Urothelium cell line (cell line): ENCODE measurements around the gene AGAP1.

Experiments
- DNase-seq: peaks from one replicate; pipeline ENCODE4 v3.0.0; 2011; ENCODE audit warnings: low spot score, mixed read lengths
- FAIRE-seq: peaks from 2 replicates; lab custom pipeline; 2011; peaks lifted over from hg19 to GRCh38; lab: Jason Lieb, UNC

The AGAP1 gene

GRCh38 chr2:235723371-235723770, 229.5 kb downstream of the AGAP1 start:
- DNase-seq (no peak), FAIRE-seq (no peak)

GRCh38 chr2:235723811-235724465, 230.1 kb downstream of the AGAP1 start:
- DNase-seq (no peak), FAIRE-seq (no peak)

- DNase-seq (no peak), FAIRE-seq (no peak)
Observed at GRCh38 chr2:235725016-235725489, 231.2 kb downstream of the AGAP1 start.

DNA sequence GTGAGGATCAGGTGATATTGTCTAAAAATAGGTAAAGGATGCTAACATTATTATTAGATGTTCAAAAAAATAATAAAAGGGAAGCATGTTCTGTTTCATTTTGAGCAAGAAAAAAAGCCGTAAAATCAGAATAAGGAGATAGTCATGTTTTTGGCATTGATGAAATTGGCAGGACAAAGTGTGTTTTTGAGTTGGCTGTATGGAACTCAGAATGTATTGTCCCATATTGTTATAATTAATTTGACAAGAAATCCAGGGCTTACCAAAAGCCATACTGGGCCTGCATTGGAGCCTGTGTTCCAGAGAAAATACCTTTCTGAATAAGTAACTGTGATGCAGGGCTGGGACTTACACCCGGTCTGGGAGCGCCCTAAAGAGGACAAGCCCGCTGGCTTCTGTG, 232.0 kb downstream of the AGAP1 start:
- no peak for FAIRE-seq
- no peak for DNase-seq

DNA sequence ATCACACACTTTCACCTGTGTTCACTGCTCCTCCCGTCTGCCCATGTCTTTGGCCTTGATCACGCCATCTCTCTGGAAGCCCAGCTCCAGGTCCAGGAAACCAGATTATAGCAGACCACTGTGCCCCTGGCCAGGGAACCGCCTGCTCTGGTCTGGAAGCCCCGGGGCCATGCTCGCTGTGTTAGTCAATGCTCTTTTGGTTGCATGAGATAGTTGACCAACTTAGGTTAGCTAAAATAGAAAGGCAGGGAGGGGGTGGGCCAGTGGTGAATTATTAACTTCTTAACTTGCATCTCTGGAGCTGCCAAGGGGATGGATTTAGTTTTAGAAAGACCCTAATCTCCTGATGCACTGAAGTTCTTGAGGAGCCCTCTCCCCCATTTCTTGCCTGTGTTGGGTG, 232.7 kb downstream of the AGAP1 start:
- DNase-seq (no peak), FAIRE-seq (no peak)

DNA sequence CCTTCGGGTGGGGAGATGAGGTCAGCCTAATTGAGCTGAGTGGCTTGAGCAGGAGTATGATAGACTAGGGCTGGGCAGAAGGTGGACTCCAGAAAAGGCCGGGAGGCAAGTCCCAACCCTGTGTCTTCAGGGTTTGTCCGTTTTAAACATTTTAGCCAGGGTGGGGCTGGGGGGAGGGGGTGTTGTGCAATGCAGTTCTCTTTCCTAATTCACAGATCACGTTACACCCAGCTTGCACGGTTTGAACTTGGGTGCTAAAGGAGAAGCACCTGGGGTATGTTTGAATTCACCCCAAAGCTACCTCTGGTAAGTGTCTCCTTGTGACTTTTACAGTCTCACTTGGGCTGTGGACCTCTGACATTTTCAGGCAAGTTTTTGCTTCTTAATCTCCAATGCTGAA, 233.3 kb downstream of the AGAP1 start:
- FAIRE-seq: no peak
- DNase-seq: no peak

DNA sequence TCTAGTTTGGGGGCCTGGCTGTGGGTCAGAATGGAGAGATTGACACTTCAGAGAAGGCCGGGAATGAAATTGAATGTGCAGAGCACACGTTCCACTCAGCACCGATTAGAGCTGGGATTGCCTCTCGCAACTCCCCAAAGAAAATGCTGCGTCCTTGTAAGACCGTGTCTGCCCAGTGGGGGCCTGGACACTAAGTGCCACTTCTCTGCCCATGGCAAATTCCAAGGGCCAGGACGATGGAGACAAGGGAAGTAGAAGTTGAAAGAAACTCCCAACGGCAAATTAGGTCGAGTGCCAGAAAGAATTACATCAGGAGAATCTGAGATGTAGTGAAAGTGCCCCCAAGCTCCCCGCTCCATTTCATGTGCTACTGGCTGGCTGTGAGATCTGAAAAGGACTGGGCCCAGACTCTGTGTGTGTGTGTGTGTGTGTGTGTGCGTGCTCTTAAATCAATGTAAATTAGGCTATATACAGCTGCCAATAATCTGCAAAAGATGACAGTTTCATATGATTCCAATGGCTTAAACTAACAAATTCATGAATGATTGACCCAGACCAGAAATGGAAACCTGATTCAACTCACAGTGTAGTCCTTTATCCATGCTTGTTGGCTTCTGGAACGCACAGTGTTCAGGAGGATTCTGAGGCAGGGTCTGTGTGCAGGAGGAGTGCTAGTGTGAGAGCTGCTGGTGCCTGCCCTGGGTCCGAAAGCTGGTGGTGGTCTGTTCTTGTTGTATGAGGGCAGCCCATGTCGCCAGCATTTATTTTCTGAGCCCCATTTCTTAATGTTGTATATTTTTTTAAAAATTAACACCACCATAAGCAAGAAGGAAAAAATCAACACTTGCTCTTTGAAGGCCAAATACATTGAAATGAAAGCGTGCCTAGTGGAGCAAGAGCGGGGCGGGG, 234.3 kb downstream of the AGAP1 start:
- FAIRE-seq (no peak), DNase-seq (no peak)

DNA sequence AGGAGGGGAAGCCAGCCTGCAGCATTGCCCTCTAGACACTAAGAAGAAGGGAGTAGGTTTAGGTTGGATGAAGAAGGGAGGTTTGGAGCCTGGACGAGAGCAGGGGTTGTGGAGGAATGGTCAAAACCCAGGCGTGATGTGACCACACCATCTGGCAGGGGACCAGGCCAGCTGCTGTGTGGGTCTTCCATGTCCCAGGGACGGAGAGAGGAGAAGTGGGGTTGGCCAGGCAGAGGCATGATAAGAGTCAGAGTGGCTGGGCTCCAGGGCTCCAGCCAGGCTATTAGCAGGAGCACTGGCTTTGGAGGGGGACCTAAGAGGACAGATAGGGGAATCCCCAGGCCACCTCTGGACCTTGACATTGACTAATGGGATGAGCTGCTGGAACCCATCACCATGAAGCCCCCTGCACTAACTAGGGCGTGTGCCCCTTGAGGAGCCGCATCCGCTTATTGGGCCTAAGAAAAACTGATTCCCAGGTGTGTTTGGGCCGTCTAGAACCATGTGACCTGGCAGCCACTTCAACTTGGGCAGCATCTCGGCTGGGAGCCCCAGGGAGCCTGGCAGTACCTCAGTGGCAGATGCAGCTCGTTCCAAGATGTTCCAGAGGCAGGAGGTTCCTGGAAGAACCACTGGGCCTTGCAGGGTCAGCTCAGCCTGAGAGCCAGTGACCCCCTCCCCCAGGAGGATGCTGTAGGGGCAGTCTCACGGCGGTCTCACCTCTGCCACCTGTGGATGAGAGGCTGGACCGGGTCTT, 235.1 kb downstream of the AGAP1 start:
- DNase-seq (no peak), FAIRE-seq (no peak)

DNA sequence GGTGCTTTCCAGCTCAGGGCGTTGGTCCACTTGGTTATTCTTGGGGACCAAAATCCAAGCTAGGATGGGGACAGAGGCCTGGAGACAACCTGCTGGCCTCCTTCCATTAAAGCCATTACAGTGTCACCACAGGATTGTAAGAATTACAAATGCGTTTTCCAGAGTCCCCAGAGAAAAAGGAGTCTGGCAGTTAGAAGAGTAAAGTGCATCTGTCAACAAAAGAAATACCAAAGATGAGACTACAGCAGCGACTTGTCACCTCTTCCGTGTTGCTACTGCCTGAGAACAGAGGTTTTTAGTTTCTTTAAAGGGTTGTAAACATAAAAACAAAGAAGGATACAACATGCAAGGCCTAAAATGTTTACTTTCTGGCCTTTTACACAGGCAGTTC, 235.7 kb downstream of the AGAP1 start:
- DNase-seq: no peak
- FAIRE-seq: no peak

DNA sequence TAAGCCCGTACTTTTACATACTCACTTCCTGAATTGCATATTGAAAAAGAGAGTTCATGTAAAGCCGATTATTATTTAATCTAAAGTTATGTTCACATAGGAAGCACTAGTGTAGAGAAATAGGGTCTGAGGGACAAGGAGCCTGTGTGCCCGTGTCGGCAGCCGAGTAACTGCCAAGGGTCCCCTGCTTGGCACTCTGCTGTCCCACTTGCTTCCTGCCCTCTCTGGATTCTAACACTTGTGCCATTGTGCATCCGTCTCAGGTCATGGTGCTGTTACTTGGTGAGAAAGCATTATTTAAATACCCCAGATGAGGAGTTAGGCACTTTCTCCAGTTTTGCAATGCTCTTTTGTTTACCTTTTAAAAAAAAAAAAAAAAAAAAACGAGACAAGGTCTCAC, 236.3 kb downstream of the AGAP1 start:
- no peak for DNase-seq
- no peak for FAIRE-seq

GRCh38 chr2:235733761-235734160, 239.9 kb downstream of the AGAP1 start:
- no peak for DNase-seq

DNA sequence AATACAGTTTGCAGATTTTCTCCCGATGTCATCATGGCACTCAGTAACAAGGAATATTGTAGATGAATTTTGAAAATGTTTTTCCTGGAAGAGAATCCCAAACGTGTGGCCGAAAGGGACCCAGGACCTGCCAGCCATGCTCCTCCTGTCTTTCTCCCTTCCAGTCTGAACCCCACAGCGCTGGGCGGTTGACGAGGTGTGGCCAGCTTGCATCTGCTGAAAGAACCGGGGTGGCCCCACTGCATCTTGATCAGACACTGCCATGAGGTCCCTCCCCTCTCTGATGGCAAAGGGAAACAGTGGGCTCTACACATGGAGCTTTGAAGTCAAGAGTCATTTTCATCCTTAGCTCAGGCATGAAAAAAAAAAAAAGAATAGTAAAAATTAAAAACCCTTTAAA, 240.3 kb downstream of the AGAP1 start:
- DNase-seq: no peak
- FAIRE-seq: no peak

More at GRCh38 chr2:235733761-235734160, 239.9 kb downstream of the AGAP1 start:
- FAIRE-seq: no peak

DNA sequence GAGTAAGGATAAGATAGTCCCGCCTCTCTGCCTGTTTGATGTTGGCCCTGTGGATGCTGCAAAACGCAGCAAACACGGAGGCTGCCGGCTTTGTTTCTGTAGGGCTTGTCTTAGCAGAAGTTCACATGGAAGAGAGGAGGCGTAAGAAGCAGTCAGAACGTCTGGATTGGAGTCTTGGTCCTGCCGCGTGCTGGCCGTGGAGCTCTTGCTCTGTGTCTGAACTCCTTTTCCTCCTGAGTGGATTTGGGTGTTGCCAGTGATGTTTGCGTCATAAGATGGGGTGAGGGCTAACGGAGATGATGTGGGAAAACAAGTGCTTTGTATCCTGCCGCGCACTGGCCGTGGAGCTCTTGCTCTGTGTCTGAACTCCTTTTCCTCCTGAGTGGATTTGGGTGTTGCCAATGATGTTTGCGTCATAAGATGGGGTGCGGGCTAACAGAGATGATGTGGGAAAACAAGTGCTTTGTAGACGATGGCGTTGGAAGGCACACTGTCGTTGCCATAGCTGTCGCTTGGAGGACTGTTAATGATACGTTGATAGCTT, 240.9 kb downstream of the AGAP1 start:
- peak; percentile 52 for FAIRE-seq
- DNase-seq: no peak

DNA sequence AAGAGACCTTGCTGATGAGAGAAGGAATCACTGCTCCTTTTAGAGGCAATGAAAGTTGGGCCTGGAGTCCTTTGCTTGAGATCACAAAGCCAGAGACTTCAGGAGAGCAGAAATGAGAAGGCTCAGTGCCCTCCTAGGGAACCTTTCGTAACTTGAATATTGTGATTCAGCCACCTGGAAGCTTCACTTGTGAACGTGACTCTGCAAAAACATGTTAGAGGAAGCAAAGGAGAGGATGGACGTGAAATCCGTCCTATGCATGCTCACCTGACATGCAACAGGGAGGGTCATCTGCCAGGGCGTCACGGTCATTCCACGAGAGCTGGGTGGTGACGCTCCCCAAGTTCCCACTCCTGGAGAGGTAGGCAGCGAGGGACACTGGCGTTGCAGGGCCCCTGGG, 243.6 kb downstream of the AGAP1 start:
- no peak for FAIRE-seq
- no peak for DNase-seq

DNA sequence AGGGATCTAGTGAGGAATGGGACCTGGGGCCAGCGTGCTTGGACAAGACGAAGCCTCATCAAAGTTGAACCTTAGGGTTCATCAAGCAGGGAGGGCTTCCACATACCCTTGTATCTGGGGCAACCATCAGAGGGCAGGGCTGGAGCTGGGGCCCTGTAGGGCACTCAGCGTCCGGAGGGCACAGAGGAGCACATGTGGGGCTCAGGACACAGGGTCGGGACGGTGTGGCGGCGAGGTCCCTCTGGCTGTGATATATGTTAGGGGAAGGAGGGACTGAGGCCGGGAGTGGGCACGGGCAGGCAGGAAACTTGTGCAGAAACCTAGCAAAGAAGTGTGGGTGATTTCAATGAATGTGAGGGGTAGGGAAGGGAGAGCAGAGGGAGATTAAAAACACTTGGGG, 244.0 kb downstream of the AGAP1 start:
- DNase-seq (no peak), FAIRE-seq (no peak)

- FAIRE-seq (no peak), DNase-seq (no peak)
Observed at GRCh38 chr2:235739704-235740415, 246.0 kb downstream of the AGAP1 start.

GRCh38 chr2:235740821-235741220, 247.0 kb downstream of the AGAP1 start:
- DNase-seq: peak; percentile 18
- no peak for FAIRE-seq

DNA sequence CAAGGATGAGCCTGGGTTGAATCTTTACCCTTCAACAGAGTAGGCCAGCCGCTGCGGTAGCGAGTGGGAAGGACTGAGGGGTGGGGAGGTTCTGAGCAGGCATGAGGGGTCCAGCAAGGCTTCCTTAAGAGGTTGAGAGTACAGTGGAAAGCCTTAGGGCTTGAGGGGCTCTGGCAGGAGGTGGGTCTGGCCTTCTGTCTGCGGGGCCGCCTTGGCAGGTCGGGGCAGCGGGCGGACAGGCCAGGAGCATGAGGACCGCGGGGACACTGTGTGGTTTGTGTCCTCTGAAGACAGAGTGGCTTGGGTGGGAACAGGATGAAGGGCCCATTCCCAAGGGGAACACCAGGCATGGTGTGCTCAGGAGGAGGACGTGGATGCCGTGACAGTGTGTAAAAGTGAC, 250.3 kb downstream of the AGAP1 start:
- no peak for DNase-seq
- FAIRE-seq: no peak

- no peak for FAIRE-seq
- DNase-seq: peak; percentile 37
Observed at GRCh38 chr2:235745597-235745996, 251.8 kb downstream of the AGAP1 start.

GRCh38 chr2:235746257-235746934, 252.6 kb downstream of the AGAP1 start:
- no peak for FAIRE-seq
- peak; percentile 83 for DNase-seq
